Activated CD4-positive, alpha-beta memory T cell treated with anti-CD3 and anti-CD28 coated beads for 36 hours (primary cell): Measurements from ENCODE around the gene PTPRC. TPM values are rescaled to one million over a fixed set of nuclear protein-coding genes. Genes with fewer than 3 reads are reported as not detected.

Experiments
- CTCF ChIA-PET: fragments of 350-600 bp; sonication (Branson Sonifier 250); formaldehyde crosslinking; loops from one replicate; lab custom pipeline; 2021; ENCODE audit warnings: antibody characterized with exemption, inconsistent platforms; lab: Charles Lee
- POLR2A ChIA-PET: fragments of 350-600 bp; sonication (Branson Sonifier 250); formaldehyde crosslinking; loops from one replicate; lab custom pipeline; 2021; ENCODE audit warnings: antibody characterized with exemption; lab: Charles Lee
- DNase-seq: peaks from one replicate; pipeline ENCODE4 v3.0.0-alpha.2; 2020
- H3K27ac Mint-ChIP-seq: one replicate; pipeline ENCODE4 v1.8.0; 2021; ENCODE audit warnings: mixed read lengths
- H3K27me3 Mint-ChIP-seq: one replicate; pipeline ENCODE4 v1.8.0; 2021; ENCODE audit warnings: mixed read lengths
- H3K36me3 Mint-ChIP-seq: one replicate; pipeline ENCODE4 v1.8.0; 2021; ENCODE audit warnings: mixed read lengths
- H3K4me1 Mint-ChIP-seq: one replicate; pipeline ENCODE4 v1.8.0; 2021; ENCODE audit warnings: low read depth, mixed read lengths
- H3K4me3 Mint-ChIP-seq: one replicate; pipeline ENCODE4 v1.8.0; 2021; ENCODE audit warnings: mild to moderate bottlenecking, mixed read lengths
- H3K9me3 Mint-ChIP-seq: one replicate; pipeline ENCODE4 v1.8.0; 2021; ENCODE audit warnings: mixed read lengths
- intact Hi-C: fragments of 100-400 bp; cut with micrococcal nuclease; formaldehyde crosslinking; loops from one replicate; pipeline ENCODE4 v1.15.1; 2023
- total RNA-seq, 2 experiments: library from RNA; stranded (reverse); gene quantifications; one replicate each; pipeline ENCODE4 v1.2.3, GENCODE V29; 2021

Gene PTPRC
- total RNA-seq, 2 experiments from 2014 or later, result 495 to 503 TPM

- H3K27ac Mint-ChIP-seq, result no peak overlapping the region
Measured at GRCh38 chr1:198780376-198780775, 141.5 kb downstream of the PTPRC start.

GRCh38 chr1:198788561-198789064 is 149.8 kb downstream of the PTPRC start:
- H3K36me3 Mint-ChIP-seq, result no peaks in the 10 kb centered on the region
- H3K9me3 Mint-ChIP-seq, result no peaks in the 10 kb centered on the region
- DNase-seq, result peak; percentile 20
- no peaks in the 10 kb centered on the region for H3K27me3 Mint-ChIP-seq
- H3K4me1 Mint-ChIP-seq, result no peaks in the 10 kb centered on the region
- no peak overlapping the region for H3K27ac Mint-ChIP-seq
- ChIA-PET POLR2A (no interaction called here), CTCF (interaction anchor here (0.9 to 1.1 kb wide), 2 partner anchors 16 to 454 kb away, joined by 3 read pairs; no protein-coding TSS in a partner anchor)
- intact Hi-C loops, result no loop called here
- no peak overlapping the region for H3K4me3 Mint-ChIP-seq

More at GRCh38 chr1:198780376-198780775, 141.5 kb downstream of the PTPRC start:
- H3K4me1 Mint-ChIP-seq, result peaks cover 3% of the 10 kb centered on the region
- POLR2A ChIA-PET, result no interaction called here
- CTCF ChIA-PET, result interaction anchor here (1.4 kb wide), 1 partner anchor 332 kb away, joined by 7 read pairs; no protein-coding TSS in a partner anchor
- no peaks in the 10 kb centered on the region for H3K9me3 Mint-ChIP-seq
- H3K36me3 Mint-ChIP-seq, result no peaks in the 10 kb centered on the region
- DNase-seq, result no peak
- H3K27me3 Mint-ChIP-seq, result no peaks in the 10 kb centered on the region
- H3K4me3 Mint-ChIP-seq, result no peak overlapping the region
- intact Hi-C loops, result no loop called here

- POLR2A ChIA-PET, result no interaction called here
- Mint-ChIP-seq H3K36me3 (peaks cover 11% of the 10 kb centered on the region), H3K4me1 (no peaks in the 10 kb centered on the region), H3K9me3 (peaks cover 23% of the 10 kb centered on the region), H3K27me3 (no peaks in the 10 kb centered on the region), H3K4me3 (no peak overlapping the region), H3K27ac (no peak overlapping the region)
- no peak for DNase-seq
- intact Hi-C loops, result no loop called here
- CTCF ChIA-PET, result no interaction called here
Measured at GRCh38 chr1:198793714-198794113, 154.9 kb downstream of the PTPRC start.

GRCh38 chr1:198794498-198794897 is 155.7 kb downstream of the PTPRC start:
- POLR2A ChIA-PET, result no interaction called here
- no peak overlapping the region for H3K4me3 Mint-ChIP-seq
- CTCF ChIA-PET, result interaction anchor here (1.9 kb wide), 1 partner anchor 319 kb away, joined by 4 read pairs; no protein-coding TSS in a partner anchor
- intact Hi-C loops, result no loop called here
- no peak overlapping the region for H3K27ac Mint-ChIP-seq
- no peaks in the 10 kb centered on the region for H3K27me3 Mint-ChIP-seq
- peaks cover 11% of the 10 kb centered on the region for H3K36me3 Mint-ChIP-seq
- H3K4me1 Mint-ChIP-seq, result no peaks in the 10 kb centered on the region
- DNase-seq, result no peak
- H3K9me3 Mint-ChIP-seq, result peaks cover 23% of the 10 kb centered on the region

GRCh38 chr1:198797656-198798055 is 158.8 kb downstream of the PTPRC start:
- Mint-ChIP-seq H3K27ac (no peak overlapping the region), H3K9me3 (peaks cover 23% of the 10 kb centered on the region), H3K27me3 (no peaks in the 10 kb centered on the region), H3K4me3 (no peak overlapping the region), H3K36me3 (peaks cover 11% of the 10 kb centered on the region), H3K4me1 (no peaks in the 10 kb centered on the region)
- DNase-seq, result no peak
- ChIA-PET POLR2A (no interaction called here), CTCF (no interaction called here)
- intact Hi-C loops, result no loop called here

GRCh38 chr1:198798923-198799386 is 160.1 kb downstream of the PTPRC start:
- Mint-ChIP-seq H3K4me3 (no peak overlapping the region), H3K9me3 (peaks cover 23% of the 10 kb centered on the region), H3K27ac (no peak overlapping the region), H3K4me1 (no peaks in the 10 kb centered on the region), H3K27me3 (no peaks in the 10 kb centered on the region), H3K36me3 (peaks cover 11% of the 10 kb centered on the region)
- no peak for DNase-seq
- CTCF ChIA-PET, result no interaction called here
- POLR2A ChIA-PET, result no interaction called here
- intact Hi-C loops, result no loop called here

GRCh38 chr1:198805498-198806151 is 166.8 kb downstream of the PTPRC start:
- Mint-ChIP-seq H3K4me1 (no peaks in the 10 kb centered on the region), H3K4me3 (no peak overlapping the region), H3K36me3 (no peaks in the 10 kb centered on the region), H3K27me3 (no peaks in the 10 kb centered on the region), H3K9me3 (no peaks in the 10 kb centered on the region), H3K27ac (no peak overlapping the region)
- intact Hi-C loops, result no loop called here
- DNase-seq, result no peak
- ChIA-PET POLR2A (no interaction called here), CTCF (interaction anchor here (1.6 kb wide), 1 partner anchor 307 kb away, joined by 6 read pairs; no protein-coding TSS in a partner anchor)

GRCh38 chr1:198806861-198807260 is 168.0 kb downstream of the PTPRC start:
- POLR2A ChIA-PET, result no interaction called here
- H3K4me1 Mint-ChIP-seq, result no peaks in the 10 kb centered on the region
- intact Hi-C loops, result no loop called here

More at GRCh38 chr1:198806861-198807260, 168.0 kb downstream of the PTPRC start:
- DNase-seq, result no peak
- Mint-ChIP-seq H3K27ac (no peak overlapping the region), H3K9me3 (peaks cover under 1% of the 10 kb centered on the region), H3K27me3 (no peaks in the 10 kb centered on the region), H3K36me3 (no peaks in the 10 kb centered on the region), H3K4me3 (no peak overlapping the region)
- CTCF ChIA-PET, result interaction anchor here (1.6 kb wide), 1 partner anchor 306 kb away, joined by 6 read pairs; no protein-coding TSS in a partner anchor

Other genes with a start within 250 kb of the PTPRC start
- not detected for gene ATP6V1G3, start 98.4 kb upstream of the PTPRC start, total RNA-seq